Endothelial cell of umbilical vein (primary cell): ENCODE data around the gene HOXA10. TPM values are rescaled to one million over a fixed set of nuclear protein-coding genes. Genes with fewer than 3 reads are reported as not detected.

ENCODE experiments used
- BruUV-seq: library from RNA; stranded (reverse); fragments of 400-500 nt; replicated peaks from 2 replicates; lab custom pipeline; 2021; lab: Mats Ljungman, UMichigan
- CTCF ChIA-PET: fragments of 300-600, 350-600 bp; sonication (Branson Sonifier 250); formaldehyde crosslinking; loops from one replicate; lab custom pipeline; 2021; ENCODE audit warnings: antibody characterized with exemption, inconsistent platforms; lab: Charles Lee
- POLR2A ChIA-PET: fragments of 300-600, 350-600 bp; sonication (Branson Sonifier 250); formaldehyde crosslinking; loops from one replicate; lab custom pipeline; 2021; ENCODE audit warnings: antibody characterized with exemption, inconsistent platforms; lab: Charles Lee
- DNase-seq: peaks from one replicate; pipeline ENCODE4 v3.0.0-alpha.2; 2011; ENCODE audit warnings: low read depth, low spot score
- FAIRE-seq: peaks from 2 replicates; lab custom pipeline; 2011; peaks lifted over from hg19 to GRCh38; lab: Jason Lieb, UNC
- H2AFZ ChIP-seq: 2 replicates; pipeline ENCODE4 v1.6.0; 2012; ENCODE audit warnings: low read depth, low read length, control low read depth, inconsistent platforms
- H3K27ac ChIP-seq: 2 replicates; pipeline ENCODE4 v1.5.1; 2011; ENCODE audit warnings: low read depth, mild to moderate bottlenecking, control low read depth, low read length, moderate library complexity; ENCODE audit not compliant: insufficient read depth
- H3K27me3 ChIP-seq, 2 experiments: 2 replicates each; pipeline versions ENCODE4 v1.6.0 to v1.6.1; 2011; ENCODE audit warnings: low read length in 2 of 2, mixed read lengths in 1 of 2; ENCODE audit not compliant: control insufficient read depth in 2 of 2, insufficient read depth in 2 of 2
- H3K36me3 ChIP-seq, 2 experiments: 2 replicates in 1 of 2; 3 replicates in 1 of 2; pipeline ENCODE4 v1.5.1; 2011; ENCODE audit warnings: low read length in 2 of 2, mild to moderate bottlenecking in 1 of 2, moderate library complexity in 1 of 2; ENCODE audit not compliant: control insufficient read depth in 2 of 2, insufficient read depth in 2 of 2; ENCODE audit errors: extremely low read depth in 1 of 2
- H3K4me1 ChIP-seq: 3 replicates; pipeline ENCODE4 v1.5.1; 2011; ENCODE audit warnings: mild to moderate bottlenecking, low read length; ENCODE audit not compliant: control insufficient read depth, insufficient read depth; ENCODE audit errors: extremely low read depth
- H3K4me2 ChIP-seq: 2 replicates; pipeline ENCODE4 v1.6.1; 2011; ENCODE audit warnings: low read length, control low read depth, mixed read lengths; ENCODE audit not compliant: insufficient read depth
- H3K4me3 ChIP-seq, 3 experiments: fragments of 200-600 bp in 1 of 3; sonication (generic), shearing (Covaris generic) in 1 of 3; replicated peaks in 1 of 3; 2 replicates each; pipeline ENCODE4 v1.5.1; 2011 to 2016; ENCODE audit warnings: control low read depth in 3 of 3, low read length in 3 of 3, mild to moderate bottlenecking in 2 of 3, inconsistent platforms in 1 of 3, low read depth in 1 of 3, moderate library complexity in 1 of 3; ENCODE audit not compliant: insufficient read depth in 1 of 3
- H3K79me2 ChIP-seq: 2 replicates; pipeline ENCODE4 v1.6.0; 2012; ENCODE audit warnings: low read length, inconsistent platforms; ENCODE audit not compliant: control insufficient read depth, insufficient read depth
- H3K9ac ChIP-seq: replicated peaks from 2 replicates; pipeline ENCODE3; 2011; ENCODE audit warnings: low read length, control low read depth; ENCODE audit not compliant: insufficient read depth; ENCODE audit errors: extremely low read depth
- H3K9me1 ChIP-seq: replicated peaks from 3 replicates; pipeline ENCODE4 v1.6.0; 2011; ENCODE audit warnings: mild to moderate bottlenecking, low read length; ENCODE audit not compliant: control insufficient read depth, insufficient read depth; ENCODE audit errors: extremely low read depth
- H3K9me3 ChIP-seq: replicated peaks from 2 replicates; pipeline ENCODE4 v1.5.1; 2012; ENCODE audit warnings: low read length, inconsistent platforms; ENCODE audit not compliant: control insufficient read depth, insufficient read depth
- H4K20me1 ChIP-seq: replicated peaks from 2 replicates; pipeline ENCODE3; 2011; ENCODE audit warnings: mild to moderate bottlenecking, low read length; ENCODE audit not compliant: control insufficient read depth, insufficient read depth; ENCODE audit errors: extremely low read depth
- CTCF ChIP-seq, 2 donors: IDR thresholded peaks; 1 replicate in 1 of 2; 2 replicates in 1 of 2; pipeline ENCODE4 v1.5.1; 2011; ENCODE audit warnings: low read length in 2 of 2, mild to moderate bottlenecking in 2 of 2, moderate library complexity in 2 of 2, control low read depth in 1 of 2, inconsistent platforms in 1 of 2, low read depth in 1 of 2; ENCODE audit not compliant: insufficient read depth in 1 of 2; ENCODE audit errors: extremely low read depth in 1 of 2
- EZH2 ChIP-seq: IDR thresholded peaks from 2 replicates; pipeline ENCODE4 v1.6.1; 2012; ENCODE audit warnings: borderline replicate concordance, low read depth, mild to moderate bottlenecking, moderate library complexity, low read length, inconsistent platforms; ENCODE audit not compliant: severe bottlenecking
- FOS ChIP-seq: IDR thresholded peaks from 2 replicates; pipeline ENCODE4 v1.6.1; 2011; ENCODE audit warnings: mild to moderate bottlenecking, low read length, moderate library complexity, borderline replicate concordance; ENCODE audit not compliant: insufficient read depth
- GATA2 ChIP-seq: IDR thresholded peaks from 2 replicates; pipeline ENCODE4 v1.7.0; 2011; ENCODE audit warnings: low read depth, mild to moderate bottlenecking, moderate library complexity, mixed read lengths, low read length; ENCODE audit not compliant: insufficient read length, insufficient read depth
- JUN ChIP-seq: IDR thresholded peaks from 2 replicates; pipeline ENCODE4 v1.6.1; 2011; ENCODE audit warnings: borderline replicate concordance, low read depth; ENCODE audit not compliant: insufficient read length, insufficient read depth
- MYC ChIP-seq: IDR thresholded peaks from one replicate; pipeline ENCODE4 v1.6.1; 2011; ENCODE audit warnings: mild to moderate bottlenecking, low read depth, low read length
- POLR2A ChIP-seq: IDR thresholded peaks from 2 replicates; pipeline ENCODE4 v1.6.1; 2012; ENCODE audit warnings: low read depth, mild to moderate bottlenecking, control low read depth, low read length
- POLR2AphosphoS5 ChIP-seq: IDR thresholded peaks from 2 replicates; pipeline ENCODE4 v1.6.1; 2012; ENCODE audit warnings: low read depth, mild to moderate bottlenecking, control low read depth, low read length, moderate library complexity; ENCODE audit not compliant: insufficient read depth
- dilution Hi-C: fragments of 300-500 bp; cut with MboI; formaldehyde crosslinking; loops from one replicate; pipeline ENCODE4 v1.15.0; 2019; ENCODE audit warnings: low sequenced_read_pairs; ENCODE audit not compliant: extremely low pct_ligation_motif_present
- intact Hi-C: fragments of 100-400 bp; cut with micrococcal nuclease; formaldehyde crosslinking; loops from one replicate; pipeline ENCODE4 v1.10.0; 2022
- polyA plus RNA-seq, 4 experiments: library from polyadenylated mRNA; depleted of rRNA in 3 of 4; stranded (reverse) in 3 of 4; unstranded in 1 of 4; fragments of >200 nt; gene quantifications; 2 replicates each; pipeline versions ENCODE4 v1.2.1 to v1.2.3, GENCODE V29; 2011 to 2012; ENCODE audit warnings: missing spikeins in 1 of 4
- total RNA-seq: library from RNA; stranded (reverse); gene quantifications from 2 replicates; pipeline ENCODE4 v1.2.3, GENCODE V29; 2021
- TF ChIP-seq, protein P1 (sequence below): IDR thresholded peaks from 2 replicates; pipeline ENCODE4 v1.6.1; 2011; ENCODE audit not compliant: insufficient read depth, insufficient read length

HOXA10 gene
- total and polyA plus RNA-seq, 2 donors (not counting 3 experiments of a cell fraction or from before 2014, with no cell fraction given): 24.4 to 30.3 TPM

GRCh38 chr7:27125986-27126394, 48.1 kb downstream of the HOXA10 start:
- H3K27me3 ChIP-seq: no peaks in the 10 kb centered on the region

DNA sequence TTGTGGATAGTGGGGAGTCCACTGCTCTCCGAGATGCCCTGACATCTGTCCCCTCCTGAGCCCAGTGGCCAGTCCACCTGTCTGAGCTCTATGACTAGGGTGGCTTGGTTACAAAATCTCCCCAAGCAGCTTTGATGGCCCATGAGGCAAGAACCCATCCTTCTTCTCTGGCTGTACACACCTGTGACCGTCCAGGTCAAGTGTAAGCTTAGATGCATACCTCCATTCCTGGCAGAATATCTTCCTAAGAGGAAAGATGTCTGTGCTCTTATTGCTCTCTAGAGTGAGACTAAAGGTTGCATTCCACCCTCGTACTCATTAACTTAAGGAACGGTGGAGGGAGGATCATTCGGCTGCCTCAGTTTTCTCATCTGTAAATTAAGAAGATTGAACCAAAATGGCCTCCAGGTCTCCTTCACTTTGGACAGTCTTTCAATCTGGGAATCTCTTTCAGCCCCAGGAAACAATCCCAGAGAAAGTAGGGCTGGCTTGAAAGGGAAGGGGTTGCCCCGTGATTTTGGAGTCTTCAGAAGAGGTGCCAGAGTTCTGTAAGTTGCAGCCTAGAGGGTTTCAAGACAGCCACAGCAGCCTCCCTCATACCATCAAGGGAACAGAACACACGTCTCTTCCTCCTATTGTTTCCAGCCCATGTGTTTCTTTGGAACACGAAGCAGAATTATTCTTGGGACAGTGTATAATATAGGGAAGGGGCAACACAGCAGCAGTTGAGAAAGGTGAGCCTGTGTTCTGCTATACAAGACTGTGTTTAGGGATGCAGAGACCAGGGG, 49.0 kb downstream of the HOXA10 start:
- Histone ChIP-seq H3K9ac (no peak overlapping the region), H3K79me2 (peaks cover 67% of the 10 kb centered on the region), H3K27me3 (no peaks in the 10 kb centered on the region), H3K36me3 (peaks cover 0 to 11% of the 10 kb centered on the region in 2 experiments), H3K9me3 (no peaks in the 10 kb centered on the region), H3K4me2 (peak overlapping the region; percentile 8), H2AFZ (no peak overlapping the region), H3K4me3 (no peak overlapping the region), H4K20me1 (no peaks in the 10 kb centered on the region), H3K27ac (peak overlapping the region; percentile 96), H3K9me1 (no peaks in the 10 kb centered on the region), H3K4me1 (peaks cover 73% of the 10 kb centered on the region)
- TF ChIP-seq EZH2: no peak
- TF ChIP-seq, protein P1, sequence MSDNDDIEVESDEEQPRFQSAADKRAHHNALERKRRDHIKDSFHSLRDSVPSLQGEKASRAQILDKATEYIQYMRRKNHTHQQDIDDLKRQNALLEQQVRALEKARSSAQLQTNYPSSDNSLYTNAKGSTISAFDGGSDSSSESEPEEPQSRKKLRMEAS: no peak
- TF ChIP-seq POLR2AphosphoS5: no peak
- no peak for TF ChIP-seq CTCF (IDR thresholded peaks at IDR 0.05; ENCODE audit: extremely low read depth in 1 of 2, insufficient read depth in 1 of 2, low read depth in 1 of 2, low read length in 2 of 2)
- TF ChIP-seq GATA2: no peak
- no peak for TF ChIP-seq JUN
- TF ChIP-seq POLR2A: no peak
- no peak for TF ChIP-seq MYC
- intact Hi-C loops (loop anchor here (1.0 kb wide), 1 partner anchor 10 kb away; no protein-coding TSS in a partner anchor), dilution Hi-C loops (no loop called here)
- CTCF ChIA-PET: interaction anchor here (0.9 to 1.4 kb wide), 2 partner anchors 10 to 28 kb away, joined by 3 read pairs; no protein-coding TSS in a partner anchor
- DNase-seq: peak; percentile 60
- BruUV-seq: no TSS peak
- POLR2A ChIA-PET: interaction anchor here (0.5 to 0.8 kb wide), 2 partner anchors 54 to 933 kb away, joined by 3 to 6 read pairs; no protein-coding TSS in a partner anchor
- FAIRE-seq: peak; percentile 69

More at GRCh38 chr7:27125986-27126394, 48.1 kb downstream of the HOXA10 start:
- H3K36me3 ChIP-seq: peaks cover 0 to 11% of the 10 kb centered on the region in 2 experiments
- H3K27ac ChIP-seq: no peak overlapping the region
- ChIA-PET POLR2A (no interaction called here), CTCF (interaction anchor here (0.8 kb wide), 1 partner anchor 10 kb away, joined by 4 read pairs; no protein-coding TSS in a partner anchor)
- H3K79me2 ChIP-seq: peaks cover 62% of the 10 kb centered on the region
- no peaks in the 10 kb centered on the region for H3K9me1 ChIP-seq
- no peaks in the 10 kb centered on the region for H4K20me1 ChIP-seq
- peaks cover 66% of the 10 kb centered on the region for H3K4me1 ChIP-seq
- no peak overlapping the region for H3K9ac ChIP-seq
- no peak overlapping the region for H3K4me2 ChIP-seq
- no TSS peak for BruUV-seq
- TF ChIP-seq GATA2: no peak
- TF ChIP-seq FOS: no peak
- TF ChIP-seq, protein P1: no peak
- dilution Hi-C loops (no loop called here), intact Hi-C loops (no loop called here)
- FAIRE-seq (no peak), DNase-seq (no peak)
- H3K4me3 ChIP-seq: no peak overlapping the region
- H2AFZ ChIP-seq: no peak overlapping the region
- no peaks in the 10 kb centered on the region for H3K9me3 ChIP-seq
